ENCODE measurements around the gene PARK7. TPM values are rescaled to one million over a fixed set of nuclear protein-coding genes. Genes with fewer than 3 reads are reported as not detected.
"Not testable (repeated sequence)": the region's sequence is repeated elsewhere in the genome, so short reads cannot be mapped to it uniquely, and the experiment has no call there.

Gene PARK7
- total RNA-seq, 1 experiment from 2014 or later = 448 TPM

- POLR2A ChIA-PET = no interaction called here
- BruUV-seq (replicated peaks) = no TSS peak
- peaks cover 5% of the 10 kb centered on the region for H3K27me3 ChIP-seq (ENCODE audit: control insufficient read depth, insufficient read depth, low read length)
- intact Hi-C loops (cut with micrococcal nuclease; ENCODE audit: unreplicated experiment) (no loop called here), in situ Hi-C loops (cut with HindIII; ENCODE audit: low pct_unique_long_range_greater_than_20kb, low sequenced_read_pairs) (no loop called here)
- H3K27ac ChIP-seq (ENCODE audit: low read length) = no peak overlapping the region
- ATAC-seq (no peak), DNase-seq (ENCODE audit: low read depth, low spot score) (no peak)
- no peak for TF ChIP-seq POLR2AphosphoS5 (IDR thresholded peaks at IDR 0.05; ENCODE audit: low read depth, low read length)
- TF ChIP-seq, protein P1, sequence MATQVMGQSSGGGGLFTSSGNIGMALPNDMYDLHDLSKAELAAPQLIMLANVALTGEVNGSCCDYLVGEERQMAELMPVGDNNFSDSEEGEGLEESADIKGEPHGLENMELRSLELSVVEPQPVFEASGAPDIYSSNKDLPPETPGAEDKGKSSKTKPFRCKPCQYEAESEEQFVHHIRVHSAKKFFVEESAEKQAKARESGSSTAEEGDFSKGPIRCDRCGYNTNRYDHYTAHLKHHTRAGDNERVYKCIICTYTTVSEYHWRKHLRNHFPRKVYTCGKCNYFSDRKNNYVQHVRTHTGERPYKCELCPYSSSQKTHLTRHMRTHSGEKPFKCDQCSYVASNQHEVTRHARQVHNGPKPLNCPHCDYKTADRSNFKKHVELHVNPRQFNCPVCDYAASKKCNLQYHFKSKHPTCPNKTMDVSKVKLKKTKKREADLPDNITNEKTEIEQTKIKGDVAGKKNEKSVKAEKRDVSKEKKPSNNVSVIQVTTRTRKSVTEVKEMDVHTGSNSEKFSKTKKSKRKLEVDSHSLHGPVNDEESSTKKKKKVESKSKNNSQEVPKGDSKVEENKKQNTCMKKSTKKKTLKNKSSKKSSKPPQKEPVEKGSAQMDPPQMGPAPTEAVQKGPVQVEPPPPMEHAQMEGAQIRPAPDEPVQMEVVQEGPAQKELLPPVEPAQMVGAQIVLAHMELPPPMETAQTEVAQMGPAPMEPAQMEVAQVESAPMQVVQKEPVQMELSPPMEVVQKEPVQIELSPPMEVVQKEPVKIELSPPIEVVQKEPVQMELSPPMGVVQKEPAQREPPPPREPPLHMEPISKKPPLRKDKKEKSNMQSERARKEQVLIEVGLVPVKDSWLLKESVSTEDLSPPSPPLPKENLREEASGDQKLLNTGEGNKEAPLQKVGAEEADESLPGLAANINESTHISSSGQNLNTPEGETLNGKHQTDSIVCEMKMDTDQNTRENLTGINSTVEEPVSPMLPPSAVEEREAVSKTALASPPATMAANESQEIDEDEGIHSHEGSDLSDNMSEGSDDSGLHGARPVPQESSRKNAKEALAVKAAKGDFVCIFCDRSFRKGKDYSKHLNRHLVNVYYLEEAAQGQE (IDR thresholded peaks at IDR 0.05; ENCODE audit: insufficient read depth in 1 of 2, low read depth in 2 of 2, low read length in 1 of 2) = no peak
- TF ChIP-seq, protein P2, sequence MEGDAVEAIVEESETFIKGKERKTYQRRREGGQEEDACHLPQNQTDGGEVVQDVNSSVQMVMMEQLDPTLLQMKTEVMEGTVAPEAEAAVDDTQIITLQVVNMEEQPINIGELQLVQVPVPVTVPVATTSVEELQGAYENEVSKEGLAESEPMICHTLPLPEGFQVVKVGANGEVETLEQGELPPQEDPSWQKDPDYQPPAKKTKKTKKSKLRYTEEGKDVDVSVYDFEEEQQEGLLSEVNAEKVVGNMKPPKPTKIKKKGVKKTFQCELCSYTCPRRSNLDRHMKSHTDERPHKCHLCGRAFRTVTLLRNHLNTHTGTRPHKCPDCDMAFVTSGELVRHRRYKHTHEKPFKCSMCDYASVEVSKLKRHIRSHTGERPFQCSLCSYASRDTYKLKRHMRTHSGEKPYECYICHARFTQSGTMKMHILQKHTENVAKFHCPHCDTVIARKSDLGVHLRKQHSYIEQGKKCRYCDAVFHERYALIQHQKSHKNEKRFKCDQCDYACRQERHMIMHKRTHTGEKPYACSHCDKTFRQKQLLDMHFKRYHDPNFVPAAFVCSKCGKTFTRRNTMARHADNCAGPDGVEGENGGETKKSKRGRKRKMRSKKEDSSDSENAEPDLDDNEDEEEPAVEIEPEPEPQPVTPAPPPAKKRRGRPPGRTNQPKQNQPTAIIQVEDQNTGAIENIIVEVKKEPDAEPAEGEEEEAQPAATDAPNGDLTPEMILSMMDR (IDR thresholded peaks at IDR 0.05) = no peak
- no peak for TF ChIP-seq SIN3A (IDR thresholded peaks at IDR 0.05; ENCODE audit: borderline replicate concordance, insufficient read depth, low read depth, low read length)
- no peak for TF ChIP-seq TCF7L2 (IDR thresholded peaks at IDR 0.05; ENCODE audit: low read depth, low read length)
- CTCF ChIA-PET = no interaction called here
- no peaks in the 10 kb centered on the region for H3K36me3 ChIP-seq (ENCODE audit: control insufficient read depth, insufficient read depth, low read length)
- H3K9me3 ChIP-seq (ENCODE audit: control insufficient read depth, insufficient read depth, low read depth, low read length) = no peaks in the 10 kb centered on the region
- no peak overlapping the region for H3K4me3 ChIP-seq (ENCODE audit: low read depth in 2 of 2, low read length in 2 of 2)
- 0 out of 2 replicates have a peak, but pooled peaks cover 3% of the 10 kb centered on the region for H3K4me1 ChIP-seq (ENCODE audit: control insufficient read depth, insufficient read depth, low read length)
These were observed 18.3 kb upstream of the PARK7 start for GRCh38 chr1:7943251-7943650.

GRCh38 chr1:7948960-7949359 is 12.6 kb upstream of the PARK7 start:
- no peak overlapping the region for H3K27ac ChIP-seq (ENCODE audit: low read length)
- no peaks in the 10 kb centered on the region for H3K36me3 ChIP-seq (ENCODE audit: control insufficient read depth, insufficient read depth, low read length)
- intact Hi-C loops (cut with micrococcal nuclease; ENCODE audit: unreplicated experiment) = no loop called here
- in situ Hi-C loops (cut with HindIII; ENCODE audit: low pct_unique_long_range_greater_than_20kb, low sequenced_read_pairs) = no loop called here
- no peak for ATAC-seq
- H3K4me1 ChIP-seq (ENCODE audit: control insufficient read depth, insufficient read depth, low read length) = 0 out of 2 replicates have a peak, but pooled peaks cover 5% of the 10 kb centered on the region
- TF ChIP-seq POLR2AphosphoS5 (IDR thresholded peaks at IDR 0.05; ENCODE audit: low read depth, low read length) (no peak), TCF7L2 (IDR thresholded peaks at IDR 0.05; ENCODE audit: low read depth, low read length) (no peak), SIN3A (IDR thresholded peaks at IDR 0.05; ENCODE audit: borderline replicate concordance, insufficient read depth, low read depth, low read length) (no peak)
- TF ChIP-seq, protein P2 (IDR thresholded peaks at IDR 0.05) = no peak
- TF ChIP-seq, protein P1 (IDR thresholded peaks at IDR 0.05; ENCODE audit: insufficient read depth in 1 of 2, low read depth in 2 of 2, low read length in 1 of 2) = no peak
- BruUV-seq (replicated peaks) = no TSS peak
- H3K27me3 ChIP-seq (ENCODE audit: control insufficient read depth, insufficient read depth, low read length) = no peaks in the 10 kb centered on the region
- no peak for DNase-seq (ENCODE audit: low read depth, low spot score)
- CTCF ChIA-PET = no interaction called here
- H3K4me3 ChIP-seq (ENCODE audit: low read depth in 2 of 2, low read length in 2 of 2) = no peak overlapping the region
- H3K9me3 ChIP-seq (ENCODE audit: control insufficient read depth, insufficient read depth, low read depth, low read length) = no peaks in the 10 kb centered on the region
- POLR2A ChIA-PET = interaction anchor here (0.7 kb wide), 1 partner anchor 917 kb away, joined by 3 read pairs; no protein-coding TSS in a partner anchor

DNA sequence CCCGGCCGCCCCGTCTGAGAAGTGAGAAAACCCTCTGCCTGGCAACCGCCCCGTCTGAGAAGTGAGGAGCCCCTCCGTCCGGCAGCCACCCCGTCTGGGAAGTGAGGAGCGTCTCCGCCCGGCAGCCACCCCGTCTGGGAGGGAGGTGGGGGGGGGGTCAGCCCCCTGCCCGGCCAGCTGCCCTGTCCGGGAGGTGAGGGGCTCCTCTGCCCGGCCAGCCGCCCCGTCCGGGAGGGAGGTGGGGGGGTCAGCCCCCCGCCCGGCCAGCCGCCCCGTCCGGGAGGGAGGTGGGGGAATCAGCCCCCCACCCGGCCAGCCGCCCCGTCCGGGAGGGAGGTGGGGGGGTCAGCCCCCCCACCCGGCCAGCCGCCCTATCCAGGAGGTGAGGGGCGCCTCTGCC is 8.7 kb upstream of the PARK7 start:
- H3K4me3 ChIP-seq (ENCODE audit: low read depth in 2 of 2, low read length in 2 of 2); ATAC-seq; POLR2A ChIA-PET; intact Hi-C loops (cut with micrococcal nuclease; ENCODE audit: unreplicated experiment); H3K27me3 ChIP-seq (ENCODE audit: control insufficient read depth, insufficient read depth, low read length); H3K36me3 ChIP-seq (ENCODE audit: control insufficient read depth, insufficient read depth, low read length); H3K27ac ChIP-seq (ENCODE audit: low read length); H3K4me1 ChIP-seq (ENCODE audit: control insufficient read depth, insufficient read depth, low read length); in situ Hi-C loops (cut with HindIII; ENCODE audit: low pct_unique_long_range_greater_than_20kb, low sequenced_read_pairs); H3K9me3 ChIP-seq (ENCODE audit: control insufficient read depth, insufficient read depth, low read depth, low read length); BruUV-seq (replicated peaks); CTCF ChIA-PET; DNase-seq (ENCODE audit: low read depth, low spot score): not testable (repeated sequence)

All from Panc1 (cell line).